Tibial nerve (tissue), 4 donors: ENCODE results near the gene FAM200C.

Experiments used
- CTCF ChIP-seq, 5 experiments: fragments of 200-600 bp in 3 of 5; fragments of 450-650 bp in 2 of 5; sonication (generic) in 3 of 5; IDR thresholded peaks; one replicate each; pipeline ENCODE4 v1.5.1; 2016 to 2019; ENCODE audit warnings: antibody characterized with exemption in 5 of 5, mild to moderate bottlenecking in 3 of 5, moderate library complexity in 2 of 5
- EP300 ChIP-seq, 2 donors: sonication (generic); formaldehyde crosslinking; IDR thresholded peaks; one replicate each; pipeline ENCODE4 v1.6.1; 2017; ENCODE audit warnings: antibody characterized with exemption in 2 of 2, mild to moderate bottlenecking in 1 of 2
- POLR2A ChIP-seq, 2 donors: fragments of 450-650 bp; IDR thresholded peaks; one replicate each; pipeline ENCODE4 v1.6.1; 2017; ENCODE audit warnings: antibody characterized with exemption in 2 of 2, mild to moderate bottlenecking in 2 of 2, moderate library complexity in 2 of 2

- no peak for TF ChIP-seq POLR2A (IDR thresholded peaks at IDR 0.05)
- TF ChIP-seq CTCF (IDR thresholded peaks at IDR 0.05): no peak
- TF ChIP-seq EP300 (IDR thresholded peaks at IDR 0.05): no peak
These were observed 40.6 kb downstream of the FAM200C start for GRCh38 chr5:160359242-160359641.
